Measurements from ENCODE around the gene PDE9A. TPM values are rescaled to one million over a fixed set of nuclear protein-coding genes. Genes with fewer than 3 reads are reported as not detected.
"Not testable (repeated sequence)": the region's sequence is repeated elsewhere in the genome, so short reads cannot be mapped to it uniquely, and the experiment has no call there.

The PDE9A gene
- total RNA-seq, 1 experiment from 2014 or later = not detected

GRCh38 chr21:42614396-42614795 lies 39.0 kb upstream of the PDE9A start:
- Histone ChIP-seq H3K4me1 (ENCODE audit: low read length) (no peaks in the 10 kb centered on the region), H3K9ac (ENCODE audit: low read length) (no peak overlapping the region), H3K27ac (ENCODE audit: low read length) (no peak overlapping the region), H3K4me2 (ENCODE audit: low read depth, low read length, poor library complexity, severe bottlenecking) (no peak overlapping the region), H3K36me3 (ENCODE audit: insufficient read depth, low read length) (no peaks in the 10 kb centered on the region), H3K4me3 (ENCODE audit: low read length) (no peak overlapping the region), H3K9me2 (replicated peaks; ENCODE audit: insufficient read depth, low read length) (no peaks in the 10 kb centered on the region), H2AFZ (ENCODE audit: low read length) (no peak overlapping the region), H3K27me3 (ENCODE audit: low read length) (no peaks in the 10 kb centered on the region), H3K79me2 (ENCODE audit: low read length) (no peaks in the 10 kb centered on the region), H3K9me3 (ENCODE audit: low read length) (no peaks in the 10 kb centered on the region), H4K20me1 (ENCODE audit: insufficient read depth, low read depth, low read length) (no peaks in the 10 kb centered on the region)
- no peak for DNase-seq

GRCh38 chr21:42614811-42615351 lies 38.5 kb upstream of the PDE9A start:
- Histone ChIP-seq H2AFZ (ENCODE audit: low read length) (no peak overlapping the region), H3K4me3 (ENCODE audit: low read length) (no peak overlapping the region), H3K9me2 (replicated peaks; ENCODE audit: insufficient read depth, low read length) (no peaks in the 10 kb centered on the region), H3K36me3 (ENCODE audit: insufficient read depth, low read length) (no peaks in the 10 kb centered on the region), H3K9me3 (ENCODE audit: low read length) (no peaks in the 10 kb centered on the region), H3K4me2 (ENCODE audit: low read depth, low read length, poor library complexity, severe bottlenecking) (no peak overlapping the region), H4K20me1 (ENCODE audit: insufficient read depth, low read depth, low read length) (no peaks in the 10 kb centered on the region), H3K4me1 (ENCODE audit: low read length) (no peaks in the 10 kb centered on the region), H3K79me2 (ENCODE audit: low read length) (no peaks in the 10 kb centered on the region), H3K27me3 (ENCODE audit: low read length) (no peaks in the 10 kb centered on the region), H3K27ac (ENCODE audit: low read length) (no peak overlapping the region), H3K9ac (ENCODE audit: low read length) (no peak overlapping the region)
- peak; percentile 56 for DNase-seq

GRCh38 chr21:42615377-42615776 lies 38.0 kb upstream of the PDE9A start:
- H3K9me3 ChIP-seq (ENCODE audit: low read length); H4K20me1 ChIP-seq (ENCODE audit: insufficient read depth, low read depth, low read length); H3K79me2 ChIP-seq (ENCODE audit: low read length); H3K27ac ChIP-seq (ENCODE audit: low read length); H3K4me2 ChIP-seq (ENCODE audit: low read depth, low read length, poor library complexity, severe bottlenecking); H3K4me1 ChIP-seq (ENCODE audit: low read length); DNase-seq; H3K27me3 ChIP-seq (ENCODE audit: low read length); H3K9me2 ChIP-seq (replicated peaks; ENCODE audit: insufficient read depth, low read length); H3K4me3 ChIP-seq (ENCODE audit: low read length); H2AFZ ChIP-seq (ENCODE audit: low read length); H3K36me3 ChIP-seq (ENCODE audit: insufficient read depth, low read length); H3K9ac ChIP-seq (ENCODE audit: low read length): not testable (repeated sequence)

GRCh38 chr21:42615924-42616323 lies 37.5 kb upstream of the PDE9A start:
- Histone ChIP-seq H4K20me1 (ENCODE audit: insufficient read depth, low read depth, low read length) (no peaks in the 10 kb centered on the region), H3K79me2 (ENCODE audit: low read length) (no peaks in the 10 kb centered on the region), H3K9ac (ENCODE audit: low read length) (no peak overlapping the region), H3K36me3 (ENCODE audit: insufficient read depth, low read length) (no peaks in the 10 kb centered on the region), H2AFZ (ENCODE audit: low read length) (no peak overlapping the region), H3K27ac (ENCODE audit: low read length) (no peak overlapping the region), H3K27me3 (ENCODE audit: low read length) (no peaks in the 10 kb centered on the region), H3K4me3 (ENCODE audit: low read length) (no peak overlapping the region), H3K4me2 (ENCODE audit: low read depth, low read length, poor library complexity, severe bottlenecking) (no peak overlapping the region), H3K9me2 (replicated peaks; ENCODE audit: insufficient read depth, low read length) (no peaks in the 10 kb centered on the region), H3K4me1 (ENCODE audit: low read length) (no peaks in the 10 kb centered on the region), H3K9me3 (ENCODE audit: low read length) (no peaks in the 10 kb centered on the region)
- DNase-seq = no peak

GRCh38 chr21:42616446-42616845 lies 37.0 kb upstream of the PDE9A start:
- Histone ChIP-seq H3K4me1 (ENCODE audit: low read length) (no peaks in the 10 kb centered on the region), H3K4me3 (ENCODE audit: low read length) (no peak overlapping the region), H3K36me3 (ENCODE audit: insufficient read depth, low read length) (no peaks in the 10 kb centered on the region), H3K27me3 (ENCODE audit: low read length) (no peaks in the 10 kb centered on the region), H3K9me2 (replicated peaks; ENCODE audit: insufficient read depth, low read length) (no peaks in the 10 kb centered on the region), H3K79me2 (ENCODE audit: low read length) (no peaks in the 10 kb centered on the region), H2AFZ (ENCODE audit: low read length) (no peak overlapping the region), H3K27ac (ENCODE audit: low read length) (no peak overlapping the region), H4K20me1 (ENCODE audit: insufficient read depth, low read depth, low read length) (no peaks in the 10 kb centered on the region), H3K4me2 (ENCODE audit: low read depth, low read length, poor library complexity, severe bottlenecking) (no peak overlapping the region), H3K9me3 (ENCODE audit: low read length) (no peaks in the 10 kb centered on the region), H3K9ac (ENCODE audit: low read length) (no peak overlapping the region)
- DNase-seq = no peak

- H3K27me3 ChIP-seq (ENCODE audit: low read length) = no peaks in the 10 kb centered on the region
- H4K20me1 ChIP-seq (ENCODE audit: insufficient read depth, low read depth, low read length) = no peaks in the 10 kb centered on the region
- no peaks in the 10 kb centered on the region for H3K79me2 ChIP-seq (ENCODE audit: low read length)
- no peak overlapping the region for H3K27ac ChIP-seq (ENCODE audit: low read length)
- H3K4me3 ChIP-seq (ENCODE audit: low read length) = no peak overlapping the region
- no peaks in the 10 kb centered on the region for H3K9me3 ChIP-seq (ENCODE audit: low read length)
- H3K36me3 ChIP-seq (ENCODE audit: insufficient read depth, low read length) = no peaks in the 10 kb centered on the region
- no peak overlapping the region for H2AFZ ChIP-seq (ENCODE audit: low read length)
- H3K4me2 ChIP-seq (ENCODE audit: low read depth, low read length, poor library complexity, severe bottlenecking) = no peak overlapping the region
- no peak for DNase-seq
- H3K9ac ChIP-seq (ENCODE audit: low read length) = no peak overlapping the region
- no peaks in the 10 kb centered on the region for H3K9me2 ChIP-seq (replicated peaks; ENCODE audit: insufficient read depth, low read length)
- H3K4me1 ChIP-seq (ENCODE audit: low read length) = no peaks in the 10 kb centered on the region
Measured at GRCh38 chr21:42616941-42617340, 36.5 kb upstream of the PDE9A start.

- no peaks in the 10 kb centered on the region for H3K79me2 ChIP-seq (ENCODE audit: low read length)
- no peaks in the 10 kb centered on the region for H3K4me1 ChIP-seq (ENCODE audit: low read length)
- H3K4me2 ChIP-seq (ENCODE audit: low read depth, low read length, poor library complexity, severe bottlenecking) = no peak overlapping the region
- no peak for DNase-seq
- H3K27me3 ChIP-seq (ENCODE audit: low read length) = 0 out of 2 replicates have a peak, but pooled peaks cover 2% of the 10 kb centered on the region
- no peak overlapping the region for H3K9ac ChIP-seq (ENCODE audit: low read length)
- no peaks in the 10 kb centered on the region for H4K20me1 ChIP-seq (ENCODE audit: insufficient read depth, low read depth, low read length)
- no peaks in the 10 kb centered on the region for H3K9me2 ChIP-seq (replicated peaks; ENCODE audit: insufficient read depth, low read length)
- H3K4me3 ChIP-seq (ENCODE audit: low read length) = no peak overlapping the region
- H3K27ac ChIP-seq (ENCODE audit: low read length) = no peak overlapping the region
- H2AFZ ChIP-seq (ENCODE audit: low read length) = no peak overlapping the region
- no peaks in the 10 kb centered on the region for H3K36me3 ChIP-seq (ENCODE audit: insufficient read depth, low read length)
- H3K9me3 ChIP-seq (ENCODE audit: low read length) = no peaks in the 10 kb centered on the region
Measured at GRCh38 chr21:42617486-42617885, 35.9 kb upstream of the PDE9A start.

GRCh38 chr21:42618707-42619102 lies 34.7 kb upstream of the PDE9A start:
- no peak overlapping the region for H3K9ac ChIP-seq (ENCODE audit: low read length)

GRCh38 chr21:42619166-42619565 lies 34.3 kb upstream of the PDE9A start:
- Histone ChIP-seq H3K36me3 (ENCODE audit: insufficient read depth, low read length) (no peaks in the 10 kb centered on the region), H3K27ac (ENCODE audit: low read length) (no peak overlapping the region), H3K4me3 (ENCODE audit: low read length) (no peak overlapping the region), H3K9ac (ENCODE audit: low read length) (no peak overlapping the region), H3K27me3 (ENCODE audit: low read length) (0 out of 2 replicates have a peak, but pooled peaks cover 2% of the 10 kb centered on the region), H3K9me3 (ENCODE audit: low read length) (no peaks in the 10 kb centered on the region), H3K9me2 (replicated peaks; ENCODE audit: insufficient read depth, low read length) (no peaks in the 10 kb centered on the region), H2AFZ (ENCODE audit: low read length) (no peak overlapping the region), H4K20me1 (ENCODE audit: insufficient read depth, low read depth, low read length) (no peaks in the 10 kb centered on the region), H3K4me2 (ENCODE audit: low read depth, low read length, poor library complexity, severe bottlenecking) (no peak overlapping the region), H3K79me2 (ENCODE audit: low read length) (no peaks in the 10 kb centered on the region), H3K4me1 (ENCODE audit: low read length) (no peaks in the 10 kb centered on the region)
- no peak for DNase-seq

More at GRCh38 chr21:42618707-42619102, 34.7 kb upstream of the PDE9A start:
- no peaks in the 10 kb centered on the region for H3K9me2 ChIP-seq (replicated peaks; ENCODE audit: insufficient read depth, low read length)
- no peaks in the 10 kb centered on the region for H3K36me3 ChIP-seq (ENCODE audit: insufficient read depth, low read length)
- H3K27ac ChIP-seq (ENCODE audit: low read length) = no peak overlapping the region
- no peaks in the 10 kb centered on the region for H3K4me1 ChIP-seq (ENCODE audit: low read length)
- H3K27me3 ChIP-seq (ENCODE audit: low read length) = 0 out of 2 replicates have a peak, but pooled peaks cover 2% of the 10 kb centered on the region
- no peaks in the 10 kb centered on the region for H3K79me2 ChIP-seq (ENCODE audit: low read length)
- no peak overlapping the region for H3K4me3 ChIP-seq (ENCODE audit: low read length)
- no peaks in the 10 kb centered on the region for H3K9me3 ChIP-seq (ENCODE audit: low read length)
- H2AFZ ChIP-seq (ENCODE audit: low read length) = no peak overlapping the region
- no peak overlapping the region for H3K4me2 ChIP-seq (ENCODE audit: low read depth, low read length, poor library complexity, severe bottlenecking)
- DNase-seq = no peak
- no peaks in the 10 kb centered on the region for H4K20me1 ChIP-seq (ENCODE audit: insufficient read depth, low read depth, low read length)
